Dermis microvascular lymphatic vessel endothelial cell (primary cell): ENCODE measurements around the gene RENBP. TPM values are rescaled to one million over a fixed set of nuclear protein-coding genes. Genes with fewer than 3 reads are reported as not detected.
A peak's percentile ranks its signal among the peaks of the same experiment; 100 is the strongest.

Experiments
- DNase-seq, 2 donors: peaks; one replicate each; pipeline versions ENCODE4 v3.0.0 to v3.0.0-alpha.2; 2010; ENCODE audit warnings: low read depth in 2 of 2
- total RNA-seq: library from RNA; depleted of rRNA; stranded (reverse); fragments of >200 nt; gene quantifications from 2 replicates; pipeline ENCODE4 v1.2.1, GENCODE V29; 2014

RENBP gene
- total RNA-seq, 1 donor from 2014 or later: 10.1 TPM

- peak in 1 of 2 donors; percentile 25 for DNase-seq
Observed at GRCh38 chrX:153900831-153901752, 43.4 kb downstream of the RENBP start.

DNA sequence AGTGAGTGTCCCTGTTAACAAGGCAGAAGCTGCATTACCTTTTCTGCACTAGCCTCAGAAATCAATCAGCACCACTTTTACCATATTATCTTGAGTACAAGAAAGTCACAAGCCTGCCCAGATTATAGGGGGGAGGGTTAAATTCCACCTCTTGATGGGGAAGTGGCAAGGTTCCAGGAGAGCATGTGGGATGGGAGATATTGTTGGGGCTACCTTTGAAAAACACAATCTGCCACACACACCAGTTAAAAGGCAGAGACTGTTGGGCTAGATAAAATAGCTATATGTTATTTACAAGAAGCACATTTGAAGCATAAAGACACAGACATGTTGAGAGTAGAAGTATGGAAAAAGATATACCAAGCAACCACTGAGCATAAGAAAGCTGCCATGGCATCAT, 46.5 kb downstream of the RENBP start:
- DNase-seq: no peak

DNA sequence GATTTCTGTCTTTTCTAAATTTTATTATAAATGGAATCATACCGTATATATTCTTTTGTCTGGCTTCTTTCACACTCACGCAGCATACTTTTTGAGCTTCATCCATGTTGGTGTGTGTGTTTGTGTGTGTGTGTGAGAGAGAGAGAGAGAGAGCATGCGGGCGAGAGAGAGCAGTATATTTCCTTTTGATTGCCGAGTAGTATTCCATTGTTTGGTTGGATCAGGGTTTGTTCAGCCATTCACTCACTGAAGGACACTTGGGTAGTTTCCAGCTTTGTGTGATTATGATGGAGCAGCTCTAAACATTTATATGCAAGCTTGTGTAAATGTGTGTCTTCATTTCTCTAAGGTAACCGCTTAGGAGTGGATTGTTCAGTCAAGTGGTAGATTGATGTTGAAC, 55.3 kb downstream of the RENBP start:
- DNase-seq: no peak

- no peak for DNase-seq
Observed at GRCh38 chrX:153888344-153888743, 56.1 kb downstream of the RENBP start.

GRCh38 chrX:153887385-153887784, 57.1 kb downstream of the RENBP start:
- DNase-seq: no peak

DNA sequence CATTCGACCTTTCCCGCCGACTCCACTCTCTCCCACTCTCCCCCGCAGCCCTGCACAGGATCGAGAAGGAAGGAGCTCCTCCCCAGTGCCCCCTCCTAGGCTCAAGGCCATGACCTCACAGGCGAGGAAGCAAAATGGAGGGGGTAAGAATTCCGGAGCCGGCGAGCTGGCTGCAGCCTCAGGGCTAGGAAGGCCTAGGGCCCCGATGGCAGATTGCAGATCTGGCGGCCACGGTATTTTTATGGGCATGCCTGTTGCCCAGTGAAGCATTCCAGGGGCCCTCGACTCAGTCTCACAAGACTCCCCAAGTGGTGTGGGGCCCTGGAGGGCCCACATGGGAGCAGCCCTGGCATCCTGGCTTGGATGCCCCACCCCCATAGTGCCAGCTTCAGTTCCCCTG, 57.5 kb downstream of the RENBP start:
- no peak for DNase-seq

DNA sequence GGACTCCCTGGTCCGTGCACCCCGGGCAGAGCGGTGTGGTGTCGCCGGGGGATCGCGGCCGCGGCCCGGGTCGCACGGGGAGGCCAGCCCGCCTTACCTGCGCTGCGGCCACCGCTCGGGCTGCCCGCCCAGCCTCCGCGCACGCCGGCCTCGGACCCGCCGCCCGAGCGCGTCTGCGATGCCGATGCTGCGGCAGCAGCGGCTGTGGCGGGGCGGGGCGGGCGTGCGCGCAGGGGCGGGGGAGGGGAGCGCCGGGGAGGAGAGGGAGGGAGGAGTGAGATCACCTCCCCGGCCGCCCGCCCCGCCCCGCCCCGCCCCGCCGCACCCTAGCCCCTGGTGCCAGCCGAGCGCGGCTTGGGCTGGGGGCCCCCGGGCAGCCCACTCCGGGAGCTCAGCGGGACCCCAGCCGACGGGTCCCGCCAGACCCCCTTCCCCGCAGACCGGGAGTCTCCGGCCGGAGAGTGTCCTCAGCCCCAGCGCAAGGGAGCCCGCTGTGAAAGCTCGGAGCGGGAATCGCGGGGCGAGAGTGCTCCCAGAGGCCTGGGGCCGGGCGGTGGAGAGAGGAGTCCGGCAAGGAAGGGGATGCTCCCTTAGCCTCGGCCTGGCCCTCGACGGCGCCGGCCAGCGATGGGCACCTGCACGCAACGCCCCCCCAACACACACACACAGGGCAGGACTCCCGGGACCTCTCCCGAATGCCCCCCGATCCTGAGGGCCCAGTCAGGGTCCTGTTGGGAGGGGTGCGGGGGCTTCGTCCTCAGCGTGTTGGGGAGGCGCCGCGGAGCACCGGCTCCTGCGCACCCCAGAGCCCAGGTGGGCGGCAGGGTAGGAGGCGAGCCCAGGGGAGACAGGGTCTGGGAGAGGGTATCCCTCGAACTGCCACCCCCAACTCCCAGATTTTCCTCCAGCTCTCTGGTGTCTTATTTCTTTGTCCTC, 58.2 kb downstream of the RENBP start, which contains the start of gene L1CAM:
Gene L1CAM, minus strand, starts transcription at position 206 of the 936 bp plus-strand sequence. CDS start 10,337 bp downstream, outside the sequence.
- DNase-seq: no peak

Other genes starting within 250 kb of the RENBP start
- gene BCAP31, start 220.3 kb downstream of the RENBP start, total RNA-seq: 341 and 362 TPM in 2 replicates
- 6.2 and 9.1 TPM in 2 replicates for gene ABCD1, start 219.8 kb downstream of the RENBP start, total RNA-seq
- gene PLXNB3, start 180.4 kb downstream of the RENBP start, total RNA-seq: 2.4 and 6.7 TPM in 2 replicates
- 0.13 and 0.25 TPM in 2 replicates for gene SRPK3, start 163.6 kb downstream of the RENBP start, total RNA-seq
- 35.9 and 49.6 TPM in 2 replicates for gene IDH3G, start 150.3 kb downstream of the RENBP start, total RNA-seq
- gene SSR4, start 150.0 kb downstream of the RENBP start, total RNA-seq: 134 and 155 TPM in 2 replicates
- 0.26 and 0.89 TPM in 2 replicates for gene PDZD4, start 114.1 kb downstream of the RENBP start, total RNA-seq
- gene L1CAM, start 58.5 kb downstream of the RENBP start, total RNA-seq: 0.13 TPM in 2 replicates
- gene AVPR2, start 40.0 kb downstream of the RENBP start, total RNA-seq: 1.9 and 2.0 TPM in 2 replicates
- gene ARHGAP4, start 18.4 kb downstream of the RENBP start, total RNA-seq: 4.9 and 5.1 TPM in 2 replicates
- gene NAA10, start 9.6 kb downstream of the RENBP start, total RNA-seq: 47.5 and 52.6 TPM in 2 replicates
- gene HCFC1, start 27.2 kb upstream of the RENBP start, total RNA-seq: 10.0 and 15.9 TPM in 2 replicates
- gene TMEM187, start 28.1 kb upstream of the RENBP start, total RNA-seq: 2.7 and 6.6 TPM in 2 replicates
- 52.2 and 56.6 TPM in 2 replicates for gene IRAK1, start 75.3 kb upstream of the RENBP start, total RNA-seq
- 13.2 and 17.1 TPM in 2 replicates for gene MECP2, start 153.1 kb upstream of the RENBP start, total RNA-seq
- 0.13 and 0.51 TPM in 2 replicates for gene OPN1LW, start 199.6 kb upstream of the RENBP start, total RNA-seq
- not detected in 2 replicates for gene OPN1MW, start 238.0 kb upstream of the RENBP start, total RNA-seq